Activated CD4-positive, alpha-beta T cell treated with anti-CD3 and anti-CD28 coated beads, Interleukin-2, Interleukin-6, amounts not matched to agents 100 ng/mL and 50 ng/mL, durations not matched to agents 16 hours and 8 hours (primary cell): ENCODE measurements around the gene KCNIP1.
"Not testable (repeated sequence)": the region's sequence is repeated elsewhere in the genome, so short reads cannot be mapped to it uniquely, and the experiment has no call there.

Experiments used
- DNase-seq: peaks from one replicate; pipeline ENCODE4 v3.0.0-alpha.2; 2020

The KCNIP1 gene

DNA sequence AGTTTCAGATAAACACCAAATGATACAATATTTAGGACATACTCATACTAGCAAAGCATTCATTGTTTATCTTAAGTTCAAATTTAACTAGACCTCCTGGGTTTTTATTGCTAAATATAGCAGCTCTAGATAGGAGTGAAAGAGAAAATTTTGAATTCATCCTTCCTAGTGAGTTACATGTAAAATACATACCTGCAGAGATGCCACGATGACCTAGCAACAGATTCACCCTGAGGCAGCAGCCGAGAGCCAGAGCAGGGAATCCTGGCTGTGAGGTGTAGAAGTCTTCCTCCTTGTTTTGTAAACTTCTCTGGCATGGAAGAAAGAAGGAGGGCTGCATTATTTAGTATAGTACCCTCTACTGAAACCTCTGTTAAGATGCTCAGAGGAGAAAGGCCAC is 253.8 kb downstream of the KCNIP1 start:
- DNase-seq = no peak

GRCh38 chr5:170758481-170758880 is 254.7 kb downstream of the KCNIP1 start:
- DNase-seq = no peak

GRCh38 chr5:170760113-170760512 is 256.3 kb downstream of the KCNIP1 start:
- no peak for DNase-seq

GRCh38 chr5:170761048-170761707 is 257.4 kb downstream of the KCNIP1 start:
- no peak for DNase-seq

DNA sequence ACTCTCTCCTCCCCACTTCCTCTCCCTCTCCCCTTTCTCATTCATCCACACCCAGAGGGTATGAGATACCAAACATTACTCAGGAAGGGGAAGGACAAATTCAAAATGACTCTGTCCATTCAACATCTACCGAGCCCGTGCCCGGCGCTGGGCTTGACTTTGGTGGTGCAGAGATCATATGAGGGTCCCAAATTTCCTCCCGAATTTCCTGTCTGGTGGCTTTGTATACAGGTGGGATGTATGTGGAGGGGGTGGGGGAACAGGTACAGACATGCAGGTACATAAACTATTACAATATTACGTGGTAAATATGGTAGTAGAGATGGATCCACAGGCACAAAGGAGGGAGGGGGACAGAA is 257.9 kb downstream of the KCNIP1 start:
- no peak for DNase-seq

- not testable (repeated sequence) for DNase-seq
Observed at GRCh38 chr5:170762298-170762697, 258.5 kb downstream of the KCNIP1 start.

DNA sequence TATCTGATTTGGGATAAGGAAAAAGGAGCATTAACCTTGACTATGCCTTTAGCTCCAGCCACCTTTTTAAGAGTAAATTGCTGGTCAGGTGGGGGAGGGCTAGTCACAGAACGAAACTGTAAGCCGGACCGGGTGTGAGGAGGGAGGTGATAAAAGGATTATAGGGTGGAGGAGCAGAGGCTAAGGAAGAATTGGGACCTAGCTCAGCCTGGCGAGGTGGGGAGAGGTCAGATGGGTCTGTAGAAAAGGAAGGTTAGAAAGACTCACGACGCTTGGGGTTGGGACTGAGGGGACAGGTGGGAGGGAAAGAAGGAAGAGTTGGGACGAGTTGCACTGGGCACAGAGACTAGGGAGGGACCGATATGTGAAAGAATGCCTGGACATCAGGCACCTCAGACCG is 262.0 kb downstream of the KCNIP1 start:
- DNase-seq = not testable (repeated sequence)

- DNase-seq = no peak
Observed at GRCh38 chr5:170769246-170769645, 265.4 kb downstream of the KCNIP1 start.

DNA sequence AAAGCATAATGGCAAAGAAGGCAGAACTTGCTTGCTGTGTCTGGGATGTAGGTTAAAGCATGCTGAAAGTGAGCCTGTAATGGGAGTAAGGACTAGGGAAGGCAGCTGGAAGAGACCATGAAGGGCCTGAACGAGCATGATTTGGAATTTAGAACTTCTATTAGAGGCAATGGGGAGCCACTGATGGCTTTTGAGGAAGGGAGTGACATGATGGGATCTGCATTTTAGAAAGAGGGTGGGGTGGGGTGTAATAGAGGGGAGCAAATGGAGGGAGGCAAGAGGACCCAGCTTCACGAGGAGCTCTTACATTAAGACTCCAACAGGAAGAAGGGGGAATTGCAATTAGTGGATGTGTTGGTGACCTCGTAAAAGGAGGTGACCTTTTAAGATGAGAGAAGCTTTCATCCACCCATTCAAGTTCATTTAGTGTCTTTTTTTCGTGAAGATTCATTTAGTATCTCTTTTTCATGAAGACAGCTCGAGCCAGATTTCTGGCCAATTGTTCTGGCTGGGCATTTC is 266.1 kb downstream of the KCNIP1 start:
- DNase-seq = no peak

DNA sequence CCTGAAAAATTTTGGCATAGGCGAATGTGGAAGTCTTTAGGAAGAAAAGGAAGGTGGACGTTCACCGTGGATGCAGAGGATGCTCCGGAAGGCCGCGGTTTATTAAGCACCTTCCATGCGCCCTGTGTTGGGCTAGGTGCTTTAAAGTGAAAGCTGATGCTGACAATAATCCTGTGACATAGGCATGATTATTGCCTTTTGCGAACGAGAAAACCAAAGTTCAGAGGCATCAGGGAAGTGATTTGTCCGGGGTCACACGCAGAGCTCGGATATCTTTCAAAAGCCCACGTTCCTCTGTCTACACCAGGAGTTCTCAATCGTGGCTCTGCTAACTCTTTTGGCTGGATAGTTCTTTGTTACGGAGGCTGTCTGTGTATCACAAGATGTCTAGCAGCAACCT is 267.7 kb downstream of the KCNIP1 start:
- DNase-seq = no peak

DNA sequence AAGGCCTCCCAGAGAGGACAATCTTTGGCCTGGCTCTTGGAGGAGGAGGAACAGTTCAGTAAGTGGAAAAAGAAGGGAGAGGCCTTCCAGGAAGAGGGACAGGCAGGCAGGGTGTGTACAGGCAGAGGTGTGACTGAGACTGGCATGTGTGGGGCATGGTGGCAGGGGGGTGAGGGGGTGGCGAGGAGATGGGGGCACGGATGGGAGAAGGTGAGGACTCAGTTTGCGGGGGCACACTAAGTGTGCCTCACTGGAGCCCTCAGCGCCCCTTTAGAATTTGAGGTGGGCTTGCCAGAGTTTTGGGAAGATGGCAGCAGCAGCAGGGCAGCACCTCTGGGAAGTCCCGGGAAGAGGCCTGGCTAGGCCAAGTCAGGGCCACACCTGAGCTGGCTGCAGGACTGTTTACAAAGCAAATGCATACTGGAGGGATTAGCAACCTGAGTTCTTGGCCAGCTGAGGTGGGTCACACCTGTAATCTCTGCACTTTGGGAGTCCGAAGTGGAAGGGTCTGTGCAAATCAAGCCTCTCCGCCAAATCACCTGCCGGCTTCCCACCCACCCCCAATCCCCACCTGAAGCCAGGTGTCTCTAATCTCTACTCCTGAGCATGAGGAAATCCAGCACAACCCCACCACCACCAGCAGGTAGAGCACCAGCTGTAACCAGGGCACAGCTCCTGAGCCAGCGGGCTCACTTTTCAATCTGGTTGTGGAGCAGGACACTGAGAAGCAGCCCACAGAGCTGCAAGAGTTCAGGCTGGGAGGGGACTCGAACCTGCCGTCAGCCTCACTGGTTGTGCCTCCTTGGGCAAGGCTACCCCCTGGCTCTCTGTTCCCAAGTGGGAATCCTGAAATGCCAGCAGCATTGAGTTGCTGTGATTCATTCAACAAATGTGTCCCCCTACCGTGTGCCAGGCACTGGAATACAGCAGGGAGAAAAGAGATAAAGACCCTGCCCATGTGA is 269.5 kb downstream of the KCNIP1 start:
- no peak for DNase-seq

GRCh38 chr5:170774831-170775230 is 271.0 kb downstream of the KCNIP1 start:
- DNase-seq = no peak

DNA sequence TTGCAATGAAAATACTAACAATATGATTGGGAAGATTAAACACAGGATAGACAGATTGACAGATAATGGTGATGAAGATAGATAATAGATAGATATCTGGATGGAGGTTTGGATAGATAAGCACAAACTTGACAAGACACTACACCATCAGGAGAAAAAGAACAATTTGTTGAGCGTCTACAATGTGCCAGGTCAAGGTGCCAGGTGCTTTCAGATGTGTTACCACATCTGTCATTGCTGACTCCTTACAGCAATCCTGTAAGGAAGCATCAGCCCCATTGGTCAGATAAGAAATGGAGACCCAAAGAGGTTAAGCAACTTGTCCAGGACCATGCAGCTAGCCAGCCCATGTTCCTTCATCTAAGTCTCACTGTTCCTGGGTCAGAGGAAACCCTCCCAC is 278.1 kb downstream of the KCNIP1 start:
- DNase-seq = no peak

DNA sequence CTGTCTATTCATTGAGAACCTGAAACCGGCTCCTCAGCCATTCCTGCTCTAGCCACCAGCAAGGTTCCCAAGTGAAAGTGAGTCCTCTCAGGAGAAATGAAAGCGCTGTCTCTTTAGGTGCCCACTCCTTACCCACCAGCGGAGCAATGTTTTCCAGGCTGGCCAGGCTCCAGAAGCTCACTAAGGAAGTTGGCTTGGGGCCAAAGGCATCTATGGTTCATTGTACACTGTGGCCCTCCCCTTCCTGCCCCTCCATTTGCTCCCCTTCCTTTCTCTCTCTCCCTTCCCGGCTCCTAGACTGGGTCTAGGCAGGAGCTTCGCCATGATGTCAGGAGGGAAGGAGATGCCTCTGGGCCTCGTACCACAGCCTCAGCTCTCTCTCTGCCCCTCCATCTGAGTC is 278.6 kb downstream of the KCNIP1 start:
- no peak for DNase-seq

DNA sequence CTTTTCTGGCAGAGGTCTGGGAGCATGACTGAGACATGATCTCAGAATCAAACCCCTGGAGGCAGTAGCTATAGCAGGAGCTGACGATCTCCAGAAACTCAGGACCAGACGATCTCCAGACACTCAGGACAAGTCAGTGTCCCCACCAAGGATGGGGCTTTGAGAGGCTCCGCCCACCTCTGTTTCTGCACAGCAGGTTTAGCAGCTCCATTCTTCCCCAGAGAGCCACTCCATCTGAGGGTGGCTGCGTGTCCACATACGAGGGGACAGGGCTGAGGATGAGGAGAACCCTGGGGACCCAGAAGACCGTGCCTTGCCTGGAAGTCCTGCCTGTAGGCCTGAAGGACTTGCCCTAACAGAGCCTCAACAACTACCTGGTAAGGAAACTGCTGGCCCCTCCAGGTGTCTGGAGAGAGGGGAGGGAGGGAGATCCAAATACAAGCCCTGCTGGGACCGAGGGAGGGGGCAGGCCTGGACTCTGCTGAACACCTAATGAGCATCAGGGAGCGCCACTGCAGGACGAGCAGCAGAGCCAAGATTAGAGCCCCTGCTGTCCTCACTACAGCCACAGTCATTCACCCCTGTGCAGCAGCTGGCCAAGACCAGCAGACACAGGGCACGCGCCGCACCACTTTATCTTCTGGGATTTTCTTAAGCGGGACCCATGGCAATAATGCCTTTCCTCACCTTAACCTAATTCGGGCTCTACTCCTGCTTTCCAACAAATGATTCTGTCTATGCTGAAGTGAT is 279.9 kb downstream of the KCNIP1 start, which contains the start of gene GABRP:
GABRP (plus strand) TSS at position 228 of the 750 bp plus-strand sequence. CDS start 4,891 bp downstream, outside the sequence.
- no peak for DNase-seq

DNA sequence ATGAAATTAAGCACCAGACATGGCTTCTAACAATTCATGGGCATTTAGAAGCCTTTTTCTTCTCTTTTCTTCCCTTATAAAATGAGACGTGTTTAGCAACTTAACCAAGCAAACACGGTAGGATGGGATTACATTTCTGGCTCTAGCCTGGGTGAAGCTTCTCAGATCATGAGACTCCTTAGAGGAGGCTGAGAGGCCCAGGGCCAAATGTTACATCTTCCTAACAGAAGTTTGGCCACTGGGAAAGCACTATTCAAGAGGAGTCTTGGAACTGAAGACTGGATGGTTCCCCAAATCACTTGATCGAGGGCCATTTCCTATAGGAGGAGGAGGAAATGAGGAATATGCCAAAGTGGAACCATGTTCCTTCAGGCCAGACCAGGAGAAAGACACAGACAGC is 281.6 kb downstream of the KCNIP1 start:
- no peak for DNase-seq
